ENCODE measurements around the gene STAT5B.
"Not testable (repeated sequence)": the region's sequence is repeated elsewhere in the genome, so short reads cannot be mapped to it uniquely, and the experiment has no call there.

Gene STAT5B

GRCh38 chr17:42190491-42191274 is 85.5 kb downstream of the STAT5B start:
- no peaks in the 10 kb centered on the region for H3K27me3 ChIP-seq (replicated peaks; ENCODE audit: control insufficient read depth, insufficient read depth, low read length)
- DNase-seq (ENCODE audit: extremely low read depth, insufficient read length), result no peak
- no peak overlapping the region for H3K4me3 ChIP-seq (replicated peaks; ENCODE audit: low read depth, low read length)
- H3K36me3 ChIP-seq (ENCODE audit: control insufficient read depth, insufficient read depth, low read length), result no peaks in the 10 kb centered on the region; the same call in 1 of the 2 replicates
- TF ChIP-seq CTCF (IDR thresholded peaks at IDR 0.05; ENCODE audit: insufficient read depth, low read length, poor library complexity, severe bottlenecking), result no peak

GRCh38 chr17:42189651-42189965 is 86.6 kb downstream of the STAT5B start:
- Histone ChIP-seq H3K36me3 (ENCODE audit: control insufficient read depth, insufficient read depth, low read length) (no peaks in the 10 kb centered on the region; the same call in 1 of the 2 replicates), H3K27me3 (replicated peaks; ENCODE audit: control insufficient read depth, insufficient read depth, low read length) (no peaks in the 10 kb centered on the region), H3K4me3 (replicated peaks; ENCODE audit: low read depth, low read length) (no peak overlapping the region)
- TF ChIP-seq CTCF (IDR thresholded peaks at IDR 0.05; ENCODE audit: insufficient read depth, low read length, poor library complexity, severe bottlenecking), result no peak
- DNase-seq (ENCODE audit: extremely low read depth, insufficient read length), result no peak

GRCh38 chr17:42188749-42189650 is 87.2 kb downstream of the STAT5B start:
- TF ChIP-seq CTCF (IDR thresholded peaks at IDR 0.05; ENCODE audit: insufficient read depth, low read length, poor library complexity, severe bottlenecking), result no peak
- Histone ChIP-seq H3K36me3 (ENCODE audit: control insufficient read depth, insufficient read depth, low read length) (no peaks in the 10 kb centered on the region; the same call in 1 of the 2 replicates), H3K27me3 (replicated peaks; ENCODE audit: control insufficient read depth, insufficient read depth, low read length) (no peaks in the 10 kb centered on the region), H3K4me3 (replicated peaks; ENCODE audit: low read depth, low read length) (no peak overlapping the region)
- DNase-seq (ENCODE audit: extremely low read depth, insufficient read length), result no peak

- Histone ChIP-seq H3K4me3 (replicated peaks; ENCODE audit: low read depth, low read length) (no peak overlapping the region), H3K27me3 (replicated peaks; ENCODE audit: control insufficient read depth, insufficient read depth, low read length) (no peaks in the 10 kb centered on the region), H3K36me3 (ENCODE audit: control insufficient read depth, insufficient read depth, low read length) (no peaks in the 10 kb centered on the region; the same call in 1 of the 2 replicates)
- DNase-seq (ENCODE audit: extremely low read depth, insufficient read length), result no peak
- TF ChIP-seq CTCF (IDR thresholded peaks at IDR 0.05; ENCODE audit: insufficient read depth, low read length, poor library complexity, severe bottlenecking), result no peak
These were observed 88.4 kb downstream of the STAT5B start for GRCh38 chr17:42187833-42188232.

GRCh38 chr17:42186191-42186590 is 90.0 kb downstream of the STAT5B start:
- H3K27me3 ChIP-seq (replicated peaks; ENCODE audit: control insufficient read depth, insufficient read depth, low read length); DNase-seq (ENCODE audit: extremely low read depth, insufficient read length); H3K36me3 ChIP-seq (ENCODE audit: control insufficient read depth, insufficient read depth, low read length); H3K4me3 ChIP-seq (replicated peaks; ENCODE audit: low read depth, low read length): not testable (repeated sequence)

GRCh38 chr17:42185621-42185930 is 90.6 kb downstream of the STAT5B start:
- H3K36me3 ChIP-seq (ENCODE audit: control insufficient read depth, insufficient read depth, low read length), result no peaks in the 10 kb centered on the region
- H3K4me3 ChIP-seq (replicated peaks; ENCODE audit: low read depth, low read length), result no peak overlapping the region
- no peaks in the 10 kb centered on the region for H3K27me3 ChIP-seq (replicated peaks; ENCODE audit: control insufficient read depth, insufficient read depth, low read length)
- no peak for TF ChIP-seq CTCF (IDR thresholded peaks at IDR 0.05; ENCODE audit: insufficient read depth, low read length, poor library complexity, severe bottlenecking)
- DNase-seq (ENCODE audit: extremely low read depth, insufficient read length), result no peak

Data from GM06990 (cell line).